H9 (cell line): ENCODE results near the gene ABHD12. TPM values are rescaled to one million over a fixed set of nuclear protein-coding genes. Genes with fewer than 3 reads are reported as not detected.

Experiments
- DNase-seq: peaks from one replicate; pipeline ENCODE4 v3.0.0-alpha.2; 2017
- H2AFZ ChIP-seq: one replicate; pipeline ENCODE4 v1.6.1; 2013; ENCODE audit warnings: mild to moderate bottlenecking, low read length, control low read depth, moderate library complexity
- H2AK5ac ChIP-seq: 2 replicates; pipeline ENCODE4 v1.6.1; 2013; ENCODE audit warnings: low read length, control low read depth, mixed read lengths; ENCODE audit not compliant: insufficient read length
- H2BK120ac ChIP-seq: one replicate; pipeline ENCODE4 v1.6.1; 2013; ENCODE audit warnings: low read depth, mild to moderate bottlenecking, low read length, control low read depth, inconsistent platforms; ENCODE audit not compliant: poor library complexity, severe bottlenecking
- H2BK12ac ChIP-seq: 2 replicates; pipeline ENCODE4 v1.6.1; 2013; ENCODE audit warnings: low read length, control low read depth, mixed read lengths, low read depth; ENCODE audit not compliant: insufficient read length
- H2BK15ac ChIP-seq: 2 replicates; pipeline ENCODE4 v1.6.1; 2013; ENCODE audit warnings: low read depth, low read length, control low read depth
- H2BK20ac ChIP-seq: one replicate; pipeline ENCODE4 v1.6.1; 2013; ENCODE audit warnings: low read depth, mild to moderate bottlenecking, low read length, control low read depth, inconsistent platforms; ENCODE audit not compliant: poor library complexity, severe bottlenecking
- H2BK5ac ChIP-seq: 2 replicates; pipeline ENCODE4 v1.6.1; 2013; ENCODE audit warnings: low read length, control low read depth, mixed read lengths; ENCODE audit not compliant: insufficient read length
- H3K14ac ChIP-seq: 2 replicates; pipeline ENCODE4 v1.6.1; 2013; ENCODE audit warnings: low read length, control low read depth; ENCODE audit not compliant: insufficient read depth
- H3K18ac ChIP-seq: 2 replicates; pipeline ENCODE4 v1.6.1; 2013; ENCODE audit warnings: low read depth, mild to moderate bottlenecking, mixed read lengths, low read length, control low read depth; ENCODE audit not compliant: insufficient read length
- H3K23ac ChIP-seq: 2 replicates; pipeline ENCODE4 v1.6.1; 2013; ENCODE audit warnings: low read length, control low read depth, mixed read lengths, low read depth; ENCODE audit not compliant: insufficient read length
- H3K23me2 ChIP-seq: 2 replicates; pipeline ENCODE4 v1.6.1; 2013; ENCODE audit warnings: low read depth, mild to moderate bottlenecking, mixed read lengths, low read length, control low read depth; ENCODE audit not compliant: insufficient read length, poor library complexity, severe bottlenecking
- H3K27ac ChIP-seq: 2 replicates; pipeline ENCODE4 v1.5.1; 2013; ENCODE audit warnings: low read length, control low read depth, mixed read lengths, low read depth; ENCODE audit not compliant: insufficient read length
- H3K27me3 ChIP-seq: 2 replicates; pipeline ENCODE4 v1.6.1; 2013; ENCODE audit warnings: low read length, control low read depth, inconsistent platforms; ENCODE audit not compliant: insufficient read depth
- H3K4ac ChIP-seq: 2 replicates; pipeline ENCODE4 v1.6.1; 2013; ENCODE audit warnings: low read depth, mild to moderate bottlenecking, control low read depth, inconsistent platforms, low read length, moderate library complexity
- H3K4me1 ChIP-seq: 2 replicates; pipeline ENCODE4 v1.6.1; 2013; ENCODE audit warnings: low read length, control low read depth, inconsistent platforms; ENCODE audit not compliant: insufficient read depth
- H3K4me2 ChIP-seq: 2 replicates; pipeline ENCODE4 v1.6.1; 2013; ENCODE audit warnings: low read length, control low read depth, mixed read lengths; ENCODE audit not compliant: insufficient read length, insufficient read depth
- H3K56ac ChIP-seq: 2 replicates; pipeline ENCODE4 v1.6.1; 2013; ENCODE audit warnings: low read depth, mild to moderate bottlenecking, mixed read lengths, low read length, control low read depth; ENCODE audit not compliant: insufficient read length
- H3K79me1 ChIP-seq: 2 replicates; pipeline ENCODE4 v1.6.1; 2013; ENCODE audit warnings: low read depth, mild to moderate bottlenecking, moderate library complexity, low read length, control low read depth, inconsistent platforms; ENCODE audit not compliant: insufficient read depth, poor library complexity, severe bottlenecking
- H3K79me2 ChIP-seq: 2 replicates; pipeline ENCODE4 v1.6.1; 2013; ENCODE audit warnings: low read length, control low read depth, inconsistent platforms; ENCODE audit not compliant: insufficient read depth
- H3K9ac ChIP-seq: 2 replicates; pipeline ENCODE4 v1.6.1; 2013; ENCODE audit warnings: low read length, control low read depth, mixed read lengths; ENCODE audit not compliant: insufficient read length; ENCODE audit errors: extremely low read depth
- H3K9me3 ChIP-seq: one replicate; pipeline ENCODE4 v1.6.1; 2013; ENCODE audit warnings: low read depth, low read length, inconsistent platforms; ENCODE audit not compliant: control insufficient read depth
- H3T11ph ChIP-seq: one replicate; pipeline ENCODE4 v1.6.1; 2013; ENCODE audit warnings: mild to moderate bottlenecking, low read length, control low read depth, inconsistent platforms
- H4K20me1 ChIP-seq: one replicate; pipeline ENCODE4 v1.6.1; 2013; ENCODE audit not compliant: control insufficient read depth, insufficient read length, insufficient read depth
- H4K5ac ChIP-seq: 2 replicates; pipeline ENCODE4 v1.6.1; 2013; ENCODE audit warnings: low read depth, mild to moderate bottlenecking, mixed read lengths, low read length, control low read depth; ENCODE audit not compliant: insufficient read length
- H4K8ac ChIP-seq: replicated peaks from 2 replicates; pipeline ENCODE4 v1.6.1; 2013; ENCODE audit warnings: low read length, control low read depth, mixed read lengths, low read depth; ENCODE audit not compliant: insufficient read length
- H4K91ac ChIP-seq: 2 replicates; pipeline ENCODE4 v1.6.1; 2013; ENCODE audit warnings: low read depth, mild to moderate bottlenecking, moderate library complexity, mixed read lengths, low read length, control low read depth; ENCODE audit not compliant: insufficient read length
- H3K27ac Mint-ChIP-seq, 3 experiments: 2 replicates in 2 of 3; 3 replicates in 1 of 3; pipeline ENCODE4 v1.8.0; 2020 to 2021; ENCODE audit warnings: mixed read lengths in 3 of 3, mild to moderate bottlenecking in 1 of 3, moderate library complexity in 1 of 3
- H3K27me3 Mint-ChIP-seq: 2 replicates; pipeline ENCODE4 v1.8.0; 2021; ENCODE audit warnings: low read depth, mild to moderate bottlenecking, moderate library complexity, mixed read lengths
- H3K36me3 Mint-ChIP-seq, 3 experiments: 2 replicates in 2 of 3; 3 replicates in 1 of 3; pipeline ENCODE4 v1.8.0; 2020 to 2021; ENCODE audit warnings: low read depth in 3 of 3, mixed read lengths in 3 of 3; ENCODE audit not compliant: insufficient read depth in 1 of 3
- H3K4me1 Mint-ChIP-seq, 2 experiments: 2 replicates each; pipeline ENCODE4 v1.8.0; 2020; ENCODE audit warnings: mixed read lengths in 2 of 2
- H3K4me3 Mint-ChIP-seq, 2 experiments: 2 replicates in 1 of 2; 3 replicates in 1 of 2; pipeline ENCODE4 v1.8.0; 2020 to 2021; ENCODE audit warnings: mild to moderate bottlenecking in 2 of 2, mixed read lengths in 2 of 2, moderate library complexity in 1 of 2
- H3K9me3 Mint-ChIP-seq, 2 experiments: 2 replicates in 1 of 2; 3 replicates in 1 of 2; pipeline ENCODE4 v1.8.0; 2020; ENCODE audit warnings: mild to moderate bottlenecking in 2 of 2, mixed read lengths in 2 of 2, moderate library complexity in 1 of 2
- CTCF ChIP-seq: fragments of 200-600 bp; sonication (generic); conservative IDR thresholded peaks from 3 replicates; pipeline ENCODE4 v1.8.0; 2021; ENCODE audit warnings: antibody characterized with exemption, mild to moderate bottlenecking
- WGBS: extraction: QIAGEN DNeasy Blood & Tissue Kit; methylation state at CpG from one replicate; pipeline ENCODE4 v1.1.7; 2013; ENCODE audit warnings: missing lambda C conversion rate, low lambda C conversion rate, mixed read lengths; ENCODE audit not compliant: insufficient read length; ENCODE audit errors: extremely low coverage; 5-methylcytosine and 5-hydroxymethylcytosine counted together
- total RNA-seq: library from RNA; stranded (reverse); gene quantifications from 2 replicates; pipeline ENCODE4 v1.2.1, GENCODE V29; 2021

ABHD12 gene
- total RNA-seq, 1 experiment from 2014 or later, result 54.4 TPM

GRCh38 chr20:25353353-25353746 is 37.3 kb downstream of the ABHD12 start:
- TF ChIP-seq CTCF, result no peak
- H2BK5ac ChIP-seq, result peak overlapping the region; percentile 86
- H2BK12ac ChIP-seq, result no peak overlapping the region
- no peaks in the 10 kb centered on the region for H3K23me2 ChIP-seq
- peak overlapping the region; percentile 10 for H3K4me2 ChIP-seq
- peaks cover 10% of the 10 kb centered on the region; the same call in 1 of the 2 replicates for H3K79me2 ChIP-seq
- H4K5ac ChIP-seq, result peak overlapping the region; percentile 76
- H2BK20ac ChIP-seq, result no peak overlapping the region
- no peak overlapping the region for H2BK15ac ChIP-seq
- H3K23ac ChIP-seq, result no peak overlapping the region
- no peak overlapping the region for H3T11ph ChIP-seq
- H3K14ac ChIP-seq, result peak overlapping the region; percentile 63
- peaks cover 30% of the 10 kb centered on the region for H3K4me1 ChIP-seq
- peak overlapping the region; percentile 85 for H3K18ac ChIP-seq
- no peak overlapping the region for H2AK5ac ChIP-seq
- H3K79me1 ChIP-seq, result peaks cover 12% of the 10 kb centered on the region
- WGBS, result no CpG with 5 or more reads among the region's 3 CpGs
- H3K56ac ChIP-seq, result peak overlapping the region; percentile 95
- H4K8ac ChIP-seq, result no peak overlapping the region
- H2BK120ac ChIP-seq, result no peak overlapping the region
- peak overlapping the region; percentile 7 for H3K9ac ChIP-seq
- Mint-ChIP-seq H3K4me1 (peaks cover 62 to 63% of the 10 kb centered on the region in 2 experiments), H3K27me3 (no peaks in the 10 kb centered on the region), H3K9me3 (peaks cover 0 to 6% of the 10 kb centered on the region in 2 experiments; a peak in 2 of 5 replicates), H3K27ac (peak overlapping the region; percentile 80 to 98 (median 87)), H3K36me3 (peaks cover 2 to 13% (median 11%) of the 10 kb centered on the region in 3 experiments; a peak in 5 of 7 replicates), H3K4me3 (peak overlapping the region in 1 of 2 experiments; percentile 55; a peak in 1 of 5 replicates)
- H2AFZ ChIP-seq, result no peak overlapping the region
- H4K91ac ChIP-seq, result no peak overlapping the region
- DNase-seq, result no peak
- no peaks in the 10 kb centered on the region for H3K9me3 ChIP-seq
- H3K27ac ChIP-seq, result peak overlapping the region; percentile 51
- no peak overlapping the region for H3K4ac ChIP-seq
- H4K20me1 ChIP-seq, result no peaks in the 10 kb centered on the region
- no peaks in the 10 kb centered on the region for H3K27me3 ChIP-seq
